ENCODE results near the gene MYH7.
"Not testable (repeated sequence)": the region's sequence is repeated elsewhere in the genome, so short reads cannot be mapped to it uniquely, and the experiment has no call there.

Gene MYH7

DNA sequence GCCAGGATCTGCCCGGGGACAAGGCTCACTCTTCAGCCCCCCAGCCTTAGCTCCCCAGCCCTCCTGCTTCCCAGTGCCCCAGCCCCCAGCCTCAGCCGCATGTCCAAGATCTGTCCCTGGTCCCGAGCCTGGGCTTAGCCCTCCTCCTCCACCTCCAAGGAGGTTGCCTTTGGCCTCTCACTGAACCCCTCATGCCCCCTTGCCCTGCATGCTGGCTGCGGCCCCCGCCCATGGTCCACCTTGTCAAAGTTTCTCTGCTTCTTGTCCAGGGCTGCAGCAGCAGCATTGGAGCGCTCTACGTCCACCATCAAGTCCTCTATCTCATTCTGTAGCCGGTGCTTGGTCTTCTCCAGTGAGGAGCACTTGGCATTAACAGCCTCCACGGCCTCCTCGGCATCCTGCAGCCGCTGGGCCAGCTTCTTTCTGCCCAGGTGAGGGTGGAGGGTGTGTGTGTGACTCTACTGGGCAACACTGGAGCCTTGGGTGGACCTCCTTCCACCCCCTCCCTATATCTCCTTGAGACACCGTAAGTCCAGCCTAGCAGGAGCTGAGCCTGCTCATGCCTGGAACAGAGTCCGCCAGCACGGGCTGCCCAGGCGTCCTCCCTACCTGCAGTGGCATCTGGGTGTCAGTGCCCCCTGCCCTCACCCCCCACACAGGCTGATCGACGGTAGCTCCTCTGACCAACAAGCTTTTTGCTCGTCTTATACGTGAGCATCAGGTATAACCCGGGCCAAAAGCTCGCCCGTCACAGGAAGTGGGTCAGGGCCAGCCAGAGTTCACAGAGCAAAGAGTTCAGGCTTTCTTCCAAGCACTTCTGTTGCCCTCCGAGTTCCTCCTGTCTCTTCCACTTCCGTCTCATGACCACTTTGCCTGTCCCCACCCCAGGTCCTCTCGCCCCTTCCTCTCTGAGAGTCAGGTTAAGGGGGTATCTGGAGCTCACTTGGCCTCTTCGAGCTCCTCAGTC lies 47.3 kb downstream of the MYH7 start:
- POLR2A ChIA-PET, result no interaction called here
- TF ChIP-seq, protein P1, sequence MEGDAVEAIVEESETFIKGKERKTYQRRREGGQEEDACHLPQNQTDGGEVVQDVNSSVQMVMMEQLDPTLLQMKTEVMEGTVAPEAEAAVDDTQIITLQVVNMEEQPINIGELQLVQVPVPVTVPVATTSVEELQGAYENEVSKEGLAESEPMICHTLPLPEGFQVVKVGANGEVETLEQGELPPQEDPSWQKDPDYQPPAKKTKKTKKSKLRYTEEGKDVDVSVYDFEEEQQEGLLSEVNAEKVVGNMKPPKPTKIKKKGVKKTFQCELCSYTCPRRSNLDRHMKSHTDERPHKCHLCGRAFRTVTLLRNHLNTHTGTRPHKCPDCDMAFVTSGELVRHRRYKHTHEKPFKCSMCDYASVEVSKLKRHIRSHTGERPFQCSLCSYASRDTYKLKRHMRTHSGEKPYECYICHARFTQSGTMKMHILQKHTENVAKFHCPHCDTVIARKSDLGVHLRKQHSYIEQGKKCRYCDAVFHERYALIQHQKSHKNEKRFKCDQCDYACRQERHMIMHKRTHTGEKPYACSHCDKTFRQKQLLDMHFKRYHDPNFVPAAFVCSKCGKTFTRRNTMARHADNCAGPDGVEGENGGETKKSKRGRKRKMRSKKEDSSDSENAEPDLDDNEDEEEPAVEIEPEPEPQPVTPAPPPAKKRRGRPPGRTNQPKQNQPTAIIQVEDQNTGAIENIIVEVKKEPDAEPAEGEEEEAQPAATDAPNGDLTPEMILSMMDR (IDR thresholded peaks at IDR 0.05; ENCODE audit: insufficient read depth, low read length, missing control alignments), result no peak
- DNase-seq (ENCODE audit: low read depth, low spot score), result no peak
- H3K4me3 ChIP-seq (ENCODE audit: low read depth, low read length), result no peak overlapping the region
- CTCF ChIA-PET, result interaction anchor here (1.3 to 3.9 kb wide), 2 partner anchors 9 to 62 kb away, joined by 5 to 20 read pairs; no protein-coding TSS in a partner anchor

DNA sequence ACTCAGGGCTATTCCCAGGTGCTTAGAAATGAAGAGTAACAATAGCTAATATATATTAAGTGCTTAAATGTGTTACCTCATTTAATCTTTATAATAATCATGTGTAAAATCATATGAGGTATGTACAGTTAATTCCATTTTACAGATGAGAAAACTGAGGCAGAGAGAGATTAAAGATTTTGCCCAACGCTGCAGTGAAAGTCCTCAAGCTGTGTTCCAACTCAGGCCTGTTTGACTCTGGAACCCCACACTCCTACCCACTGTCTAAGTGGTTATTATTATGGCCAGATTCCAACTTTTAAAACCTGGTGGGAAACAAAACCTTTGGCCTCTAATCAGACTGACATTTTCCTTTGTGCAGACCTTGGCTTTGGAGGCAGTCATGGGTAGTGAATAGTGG lies 48.5 kb downstream of the MYH7 start:
- TF ChIP-seq, protein P1 (IDR thresholded peaks at IDR 0.05; ENCODE audit: insufficient read depth, low read length, missing control alignments), result no peak
- H3K4me3 ChIP-seq (ENCODE audit: low read depth, low read length), result no peak overlapping the region
- DNase-seq (ENCODE audit: low read depth, low spot score), result no peak
- ChIA-PET CTCF (interaction anchor here (3.9 kb wide), 1 partner anchor 7 kb away, joined by 20 read pairs; no protein-coding TSS in a partner anchor), POLR2A (no interaction called here)

DNA sequence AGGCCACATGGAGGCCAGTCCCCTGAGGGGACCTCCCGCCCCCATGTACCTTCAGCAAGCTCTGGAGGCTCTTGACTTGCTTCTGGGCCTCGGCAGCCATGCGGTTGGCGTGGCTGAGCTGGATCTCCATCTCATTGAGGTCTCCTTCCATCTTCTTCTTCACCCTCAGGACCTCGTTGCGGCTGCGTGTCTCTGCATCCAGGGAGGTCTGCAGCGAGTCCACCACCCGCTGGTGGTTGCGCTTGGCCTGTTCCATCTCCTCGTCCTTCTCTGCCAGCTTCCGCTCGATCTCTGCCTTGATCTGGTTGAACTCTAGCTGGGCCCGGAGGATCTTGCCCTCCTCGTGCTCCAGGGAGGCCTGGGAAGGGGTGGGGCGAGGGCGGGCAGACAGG lies 49.2 kb downstream of the MYH7 start:
- POLR2A ChIA-PET; DNase-seq (ENCODE audit: low read depth, low spot score); H3K4me3 ChIP-seq (ENCODE audit: low read depth, low read length): not testable (repeated sequence)
- CTCF ChIA-PET, result interaction anchor here (0.8 kb wide), 1 partner anchor 12 kb away, joined by 4 read pairs; no protein-coding TSS in a partner anchor

DNA sequence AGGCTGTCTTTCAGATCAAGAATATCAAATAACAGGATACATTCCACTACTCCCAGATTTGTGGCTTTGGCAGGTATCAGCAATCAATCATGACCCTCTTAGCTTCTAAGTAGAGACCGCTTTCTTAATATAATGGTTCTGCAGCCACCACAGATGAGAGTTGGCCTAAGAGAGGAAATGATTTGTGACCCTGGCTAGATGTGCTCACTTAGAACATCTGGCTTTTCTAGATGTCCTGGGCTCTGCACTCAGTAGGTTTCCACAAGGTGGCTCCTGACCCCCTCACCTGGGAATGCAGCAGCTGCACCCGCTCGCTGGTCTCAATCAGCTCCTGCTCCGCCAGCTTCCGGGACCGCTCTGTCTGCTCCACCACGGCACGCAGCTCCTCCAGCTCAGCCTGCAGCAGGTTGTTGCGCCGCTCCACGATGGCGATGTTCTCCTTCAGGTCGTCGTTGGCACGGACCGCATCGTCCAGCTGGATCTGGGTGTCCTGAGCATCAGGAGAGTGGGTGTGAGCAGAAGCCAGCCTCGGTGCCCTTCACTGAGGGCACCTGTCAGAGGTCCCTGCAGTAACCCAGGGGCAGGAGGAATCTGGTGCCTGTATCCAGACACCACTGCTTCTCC lies 49.7 kb downstream of the MYH7 start:
- no peak for DNase-seq (ENCODE audit: low read depth, low spot score)
- H3K4me3 ChIP-seq (ENCODE audit: low read depth, low read length), result no peak overlapping the region
- ChIA-PET POLR2A (no interaction called here), CTCF (interaction anchor here (0.8 to 1.4 kb wide), 3 partner anchors 11 to 59 kb away, joined by 3 to 6 read pairs (median 4); no protein-coding TSS in a partner anchor)
- TF ChIP-seq, protein P1 (IDR thresholded peaks at IDR 0.05; ENCODE audit: insufficient read depth, low read length, missing control alignments), result no peak

DNA sequence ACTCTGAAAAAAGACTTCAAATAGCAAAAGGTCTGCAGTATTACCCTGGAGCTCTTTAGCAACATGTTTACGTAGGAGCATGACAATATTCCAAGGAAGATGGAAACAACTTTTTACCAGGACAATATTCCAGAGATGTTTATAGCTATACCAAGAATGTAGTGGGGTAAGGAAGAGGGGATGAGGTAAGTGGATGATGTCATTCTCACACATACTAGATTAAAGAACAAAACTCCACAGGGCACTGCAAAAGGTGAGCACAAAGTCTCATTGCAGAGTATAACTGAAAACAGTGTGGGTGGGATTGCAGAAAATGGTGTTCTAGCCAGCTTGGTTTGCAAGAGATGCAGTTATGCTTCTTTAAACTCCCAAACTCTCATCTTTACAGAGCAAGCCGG lies 50.2 kb downstream of the MYH7 start:
- POLR2A ChIA-PET, result no interaction called here
- no peak overlapping the region for H3K4me3 ChIP-seq (ENCODE audit: low read depth, low read length)
- TF ChIP-seq, protein P1 (IDR thresholded peaks at IDR 0.05; ENCODE audit: insufficient read depth, low read length, missing control alignments), result no peak
- CTCF ChIA-PET, result interaction anchor here (0.8 to 1.4 kb wide), 3 partner anchors 11 to 58 kb away, joined by 3 to 6 read pairs (median 4); no protein-coding TSS in a partner anchor
- no peak for DNase-seq (ENCODE audit: low read depth, low spot score)

DNA sequence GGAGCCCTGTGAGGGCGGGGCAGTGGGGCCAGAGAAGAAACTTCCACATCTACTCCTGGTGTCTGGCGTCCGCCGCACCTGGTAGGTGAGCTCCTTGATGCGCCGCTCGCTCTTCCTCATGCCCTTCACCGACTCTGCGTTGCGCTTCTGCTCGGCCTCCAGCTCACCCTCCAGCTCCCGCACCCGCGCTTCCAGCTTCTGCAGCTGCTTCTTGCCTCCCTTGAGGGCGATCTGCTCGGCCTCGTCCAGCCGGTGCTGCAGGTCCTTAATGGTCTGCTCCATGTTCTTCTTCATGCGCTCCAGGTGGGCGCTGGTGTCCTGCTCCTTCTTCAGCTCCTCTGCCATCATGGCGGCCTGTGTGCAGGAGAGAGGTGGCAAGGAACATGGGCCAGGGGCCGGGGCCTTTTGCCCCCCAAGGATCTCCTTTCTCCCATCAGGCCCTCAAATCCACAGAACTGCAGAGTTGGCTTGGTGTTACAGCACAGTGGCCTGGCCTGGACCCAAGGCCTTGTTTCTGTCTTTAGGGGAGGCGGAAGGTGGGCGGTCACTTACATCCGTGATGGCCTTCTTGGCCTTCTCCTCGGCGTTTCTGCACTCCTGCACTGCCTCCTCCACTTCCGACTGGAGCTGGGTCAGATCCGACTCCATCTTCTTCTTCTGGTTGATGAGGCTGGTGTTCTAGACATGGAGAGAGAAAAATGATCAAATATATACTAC lies 50.9 kb downstream of the MYH7 start:
- H3K4me3 ChIP-seq (ENCODE audit: low read depth, low read length), result no peak overlapping the region
- ChIA-PET CTCF (interaction anchor here (1.1 to 8.9 kb wide), 3 partner anchors 16 to 58 kb away, joined by 3 to 153 read pairs (median 6); partner anchors contain the start of gene EFS), POLR2A (no interaction called here)
- DNase-seq (ENCODE audit: low read depth, low spot score), result no peak
- TF ChIP-seq, protein P1 (IDR thresholded peaks at IDR 0.05; ENCODE audit: insufficient read depth, low read length, missing control alignments), result no peak

All from AG04449 (cell line).